A549 (cell line): ENCODE results near the gene LILRB1.

Source experiments
- EP300 ChIP-seq, 2 experiments: fragments of >200 bp; sonication (Bioruptor Twin); formaldehyde crosslinking; IDR thresholded peaks; 2 replicates in 1 of 2; 3 replicates in 1 of 2; pipeline ENCODE4 v1.6.1; 2016 to 2017
- RFX5 ChIP-seq: fragments of 450-650 bp; IDR thresholded peaks from 2 replicates; pipeline ENCODE4 v1.7.1; 2014; ENCODE audit warnings: antibody characterized with exemption, mild to moderate bottlenecking, moderate library complexity
- RNF2 ChIP-seq: fragments of 200-600 bp; sonication (generic); IDR thresholded peaks from 2 replicates; pipeline ENCODE4 v1.6.1; 2016; ENCODE audit warnings: low read depth, mild to moderate bottlenecking, antibody characterized with exemption, moderate library complexity, borderline replicate concordance

DNA sequence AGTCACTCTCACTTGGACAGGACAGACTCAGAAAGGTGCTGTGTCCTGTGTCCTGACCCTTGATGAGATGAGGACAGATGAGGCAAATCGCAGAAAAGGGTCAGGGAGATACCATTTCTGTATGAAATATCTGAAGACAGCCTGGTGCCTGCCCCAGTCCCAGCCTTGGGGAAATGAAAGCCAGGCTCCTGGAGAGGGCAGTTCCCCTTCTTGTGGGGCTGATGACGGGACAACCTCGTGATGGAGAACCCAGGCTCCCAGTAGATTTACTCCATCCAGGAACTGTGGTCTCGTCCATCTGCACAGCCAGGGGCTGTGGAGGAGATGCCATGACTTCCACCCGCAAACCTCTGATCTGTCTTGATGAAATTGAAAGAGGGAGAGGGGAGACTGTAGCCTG is 13.8 kb downstream of the LILRB1 start:
- no peak for TF ChIP-seq RFX5
- TF ChIP-seq EP300 (IDR thresholded peaks at IDR 0.05), result no peak
- TF ChIP-seq RNF2, result no peak
